Cardiac muscle cell (in vitro differentiated cells and primary cell): ENCODE data around the gene PHACTR3. TPM values are rescaled to one million over a fixed set of nuclear protein-coding genes. Genes with fewer than 3 reads are reported as not detected.

Experiments used
- DNase-seq, 2 donors: peaks; one replicate each; pipeline versions ENCODE4 v3.0.0 to v3.0.0-alpha.2; 2010 to 2017; ENCODE audit warnings: low read depth in 1 of 2, low spot score in 1 of 2
- H3K27ac ChIP-seq: fragments of 200-600 bp; sonication (generic); 2 replicates; pipeline ENCODE4 v1.5.1; 2016
- H3K27me3 ChIP-seq: fragments of 200-600 bp; sonication (generic); 2 replicates; pipeline ENCODE4 v1.6.0; 2016; ENCODE audit warnings: control low read depth
- H3K36me3 ChIP-seq: fragments of 200-600 bp; sonication (generic); 2 replicates; pipeline ENCODE4 v1.5.1; 2016; ENCODE audit warnings: control low read depth
- H3K4me1 ChIP-seq: fragments of 200-600 bp; sonication (generic); 2 replicates; pipeline ENCODE4 v1.8.1; 2017; ENCODE audit warnings: low read depth, mild to moderate bottlenecking, mixed run types
- H3K4me3 ChIP-seq: fragments of 200-600 bp; sonication (generic); 2 replicates; pipeline ENCODE4 v1.5.1; 2016; ENCODE audit warnings: mild to moderate bottlenecking
- H3K9me3 ChIP-seq: fragments of 200-600 bp; sonication (generic); 2 replicates; pipeline ENCODE4 v1.5.1; 2017; ENCODE audit warnings: low read depth, mild to moderate bottlenecking, control low read depth
- polyA plus RNA-seq: library from polyadenylated mRNA; unstranded; fragments of >200 nt; fragmentation: Nextera tagmentation; extraction: Ambion mirVana; gene quantifications from 2 replicates; pipeline ENCODE4 v1.2.1, GENCODE V29; 2016
- total RNA-seq: library from RNA; depleted of rRNA; stranded (reverse); fragments of >200 nt; gene quantifications from 2 replicates; pipeline ENCODE4 v1.2.3, GENCODE V29; 2016
- TF ChIP-seq, protein P1 (sequence below): IDR thresholded peaks from 2 replicates; pipeline ENCODE4 v1.5.1; 2012; ENCODE audit warnings: low read depth, mild to moderate bottlenecking, low read length

The PHACTR3 gene
- total and polyA plus RNA-seq, 2 experiments from 2014 or later = 0.55 to 17.0 TPM

DNA sequence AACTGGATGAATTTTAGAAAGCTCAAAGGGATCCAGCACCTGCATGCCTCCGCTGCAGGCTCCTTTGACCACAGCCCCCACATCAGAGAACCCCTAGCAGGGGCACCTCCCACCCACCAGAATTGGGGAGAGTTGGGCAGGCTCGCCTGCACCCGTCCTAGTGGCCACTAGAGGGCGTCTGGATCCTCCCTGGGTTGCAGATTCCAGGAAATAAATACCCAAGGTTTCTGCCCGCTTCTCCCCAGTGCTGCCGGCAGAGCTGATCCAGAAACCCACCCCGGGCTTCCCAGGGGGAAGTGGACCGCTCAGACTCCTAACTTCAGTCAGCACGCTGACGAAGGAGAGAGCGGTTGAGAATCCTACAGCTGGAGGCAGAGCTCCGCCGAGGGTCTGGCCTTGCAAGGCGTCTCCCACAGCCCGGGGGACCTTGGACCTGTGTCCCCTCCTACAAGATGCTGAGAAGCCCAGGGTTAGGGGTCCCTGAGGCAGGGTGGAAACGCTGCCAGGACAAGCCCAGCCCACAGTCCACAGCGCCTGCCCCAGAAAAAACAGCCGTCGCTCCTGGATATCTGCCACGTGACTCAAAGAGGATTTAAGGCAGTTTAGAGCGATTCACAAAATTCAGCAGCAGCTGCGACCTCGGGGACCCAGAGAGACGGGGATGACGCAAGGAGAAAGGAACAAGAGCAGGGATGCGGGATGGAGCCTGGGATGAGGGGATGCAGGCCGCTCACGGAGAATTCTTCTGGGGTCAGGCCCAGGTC, 32.6 kb upstream of the PHACTR3 start:
- DNase-seq = peak; percentile 59 to 69
- Histone ChIP-seq H3K4me3 (no peak overlapping the region), H3K4me1 (no peaks in the 10 kb centered on the region), H3K27me3 (peaks cover 25% of the 10 kb centered on the region), H3K27ac (no peak overlapping the region), H3K9me3 (no peaks in the 10 kb centered on the region), H3K36me3 (no peaks in the 10 kb centered on the region)
- TF ChIP-seq, protein P1, sequence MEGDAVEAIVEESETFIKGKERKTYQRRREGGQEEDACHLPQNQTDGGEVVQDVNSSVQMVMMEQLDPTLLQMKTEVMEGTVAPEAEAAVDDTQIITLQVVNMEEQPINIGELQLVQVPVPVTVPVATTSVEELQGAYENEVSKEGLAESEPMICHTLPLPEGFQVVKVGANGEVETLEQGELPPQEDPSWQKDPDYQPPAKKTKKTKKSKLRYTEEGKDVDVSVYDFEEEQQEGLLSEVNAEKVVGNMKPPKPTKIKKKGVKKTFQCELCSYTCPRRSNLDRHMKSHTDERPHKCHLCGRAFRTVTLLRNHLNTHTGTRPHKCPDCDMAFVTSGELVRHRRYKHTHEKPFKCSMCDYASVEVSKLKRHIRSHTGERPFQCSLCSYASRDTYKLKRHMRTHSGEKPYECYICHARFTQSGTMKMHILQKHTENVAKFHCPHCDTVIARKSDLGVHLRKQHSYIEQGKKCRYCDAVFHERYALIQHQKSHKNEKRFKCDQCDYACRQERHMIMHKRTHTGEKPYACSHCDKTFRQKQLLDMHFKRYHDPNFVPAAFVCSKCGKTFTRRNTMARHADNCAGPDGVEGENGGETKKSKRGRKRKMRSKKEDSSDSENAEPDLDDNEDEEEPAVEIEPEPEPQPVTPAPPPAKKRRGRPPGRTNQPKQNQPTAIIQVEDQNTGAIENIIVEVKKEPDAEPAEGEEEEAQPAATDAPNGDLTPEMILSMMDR = peak; percentile 97

DNA sequence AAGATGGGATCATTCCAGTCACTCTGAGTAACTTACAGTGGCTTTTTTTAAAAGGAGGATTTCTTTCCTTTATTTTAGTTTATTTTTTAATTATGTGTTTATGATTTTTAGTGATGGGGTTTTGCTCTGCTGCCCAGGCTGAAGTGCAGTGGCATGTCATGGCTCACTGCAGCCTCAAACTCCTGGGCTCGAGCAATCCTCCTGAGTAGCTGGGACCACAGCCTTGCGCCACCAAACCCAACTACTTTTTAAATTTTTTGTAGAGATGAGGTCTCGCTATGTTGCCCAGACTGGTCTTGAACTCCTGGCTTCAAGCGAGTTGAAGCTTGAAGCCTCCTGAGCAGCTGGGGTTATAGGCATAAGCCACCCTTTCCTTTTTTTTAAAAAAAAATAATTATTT, 31.8 kb upstream of the PHACTR3 start:
- H3K36me3 ChIP-seq = no peaks in the 10 kb centered on the region
- DNase-seq = no peak
- TF ChIP-seq, protein P1 = no peak
- H3K27ac ChIP-seq = no peak overlapping the region
- H3K27me3 ChIP-seq = peaks cover 31% of the 10 kb centered on the region
- no peaks in the 10 kb centered on the region for H3K4me1 ChIP-seq
- no peaks in the 10 kb centered on the region for H3K9me3 ChIP-seq
- H3K4me3 ChIP-seq = no peak overlapping the region

DNA sequence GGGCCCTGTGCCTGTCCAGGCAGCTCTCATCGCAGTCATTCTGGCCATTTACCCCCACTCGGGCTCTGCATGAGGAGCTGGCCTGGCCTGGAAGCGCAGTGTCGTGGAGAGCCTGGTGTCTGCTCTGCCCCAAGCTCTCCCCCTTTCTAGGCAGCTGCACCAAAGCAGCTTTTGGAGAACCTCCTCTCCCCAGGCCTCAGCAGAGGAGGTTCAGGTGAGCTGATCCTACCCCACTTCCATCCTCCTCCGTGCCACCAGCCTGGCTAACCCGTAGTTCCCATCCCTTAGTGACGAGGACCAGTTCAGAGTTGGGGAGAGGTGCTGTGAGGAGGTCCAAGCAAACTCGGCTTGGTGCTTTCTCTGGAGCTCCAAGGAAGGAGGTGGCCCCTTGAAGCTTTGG, 30.5 kb upstream of the PHACTR3 start:
- TF ChIP-seq, protein P1 = no peak
- Histone ChIP-seq H3K4me1 (no peaks in the 10 kb centered on the region), H3K9me3 (no peaks in the 10 kb centered on the region), H3K27ac (no peak overlapping the region), H3K36me3 (no peaks in the 10 kb centered on the region), H3K27me3 (peaks cover 42% of the 10 kb centered on the region), H3K4me3 (no peak overlapping the region)
- DNase-seq = no peak

DNA sequence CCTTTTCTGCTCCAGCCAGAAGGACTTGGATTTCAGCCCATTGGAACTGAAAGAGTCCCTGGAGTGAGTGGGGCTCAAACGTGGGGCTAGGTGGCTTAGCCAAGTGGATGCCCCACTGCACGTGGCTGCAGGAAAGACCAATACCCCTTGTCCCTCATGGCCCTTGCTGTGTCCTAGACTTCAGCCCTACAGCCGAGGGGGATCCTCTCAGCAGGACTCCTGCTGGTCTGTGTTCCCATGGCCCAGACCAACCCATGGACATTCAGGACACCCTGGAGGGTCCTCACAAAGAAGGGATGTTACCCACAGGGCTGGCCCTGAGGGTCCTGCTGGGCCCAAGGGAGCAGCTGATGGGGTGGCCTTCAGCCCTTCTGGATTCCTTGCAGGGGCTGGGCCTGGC, 30.0 kb upstream of the PHACTR3 start:
- TF ChIP-seq, protein P1 = no peak
- no peaks in the 10 kb centered on the region for H3K4me1 ChIP-seq
- peaks cover 42% of the 10 kb centered on the region for H3K27me3 ChIP-seq
- no peak overlapping the region for H3K4me3 ChIP-seq
- DNase-seq = no peak
- no peaks in the 10 kb centered on the region for H3K9me3 ChIP-seq
- no peaks in the 10 kb centered on the region for H3K36me3 ChIP-seq
- H3K27ac ChIP-seq = no peak overlapping the region

DNA sequence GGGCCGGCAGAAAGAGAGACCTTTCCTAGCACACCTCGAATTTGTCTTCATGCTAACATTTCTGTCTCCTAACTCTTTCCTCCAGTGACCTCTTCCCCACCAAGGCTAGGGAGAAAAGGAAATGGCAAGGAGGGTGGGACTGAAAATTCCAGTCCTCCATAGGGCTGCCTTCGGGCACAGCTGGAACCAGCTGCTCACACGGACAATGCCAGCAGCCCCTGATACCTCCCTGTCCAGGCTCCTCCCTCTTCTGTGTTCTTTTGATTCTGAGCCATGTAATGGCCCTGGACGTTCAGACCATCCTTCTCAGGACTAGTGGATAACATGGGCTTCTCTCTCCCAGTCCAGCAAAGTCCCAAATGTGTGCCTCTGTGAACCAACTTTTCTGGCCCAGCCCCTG, 29.1 kb upstream of the PHACTR3 start:
- Histone ChIP-seq H3K4me1 (no peaks in the 10 kb centered on the region), H3K9me3 (no peaks in the 10 kb centered on the region), H3K36me3 (no peaks in the 10 kb centered on the region), H3K27me3 (peaks cover 42% of the 10 kb centered on the region), H3K4me3 (no peak overlapping the region), H3K27ac (no peak overlapping the region)
- TF ChIP-seq, protein P1 = no peak
- no peak for DNase-seq
